ENCODE measurements around the gene NEDD4L. TPM values are rescaled to one million over a fixed set of nuclear protein-coding genes. Genes with fewer than 3 reads are reported as not detected.

NEDD4L gene
- total RNA-seq, 1 donor from 2014 or later, result 135 TPM

- H3K27ac Mint-ChIP-seq, result no peak overlapping the region
These were observed 150.0 kb downstream of the NEDD4L start for GRCh38 chr18:58194028-58194427.

GRCh38 chr18:58195278-58195765 lies 151.3 kb downstream of the NEDD4L start:
- no peaks in the 10 kb centered on the region for H3K27me3 Mint-ChIP-seq (ENCODE audit: low read depth)
- peaks cover 34% of the 10 kb centered on the region for H3K4me1 Mint-ChIP-seq
- no peaks in the 10 kb centered on the region for H3K9me3 Mint-ChIP-seq
- H3K36me3 Mint-ChIP-seq, result no peaks in the 10 kb centered on the region
- H3K27ac Mint-ChIP-seq, result peak overlapping the region; percentile 73
- TF ChIP-seq CTCF (IDR thresholded peaks at IDR 0.05; ENCODE audit: unreplicated experiment), result no peak
- peak in 1 of 2 experiments; percentile 45 for DNase-seq (ENCODE audit: low spot score in 2 of 2, unreplicated experiment in 2 of 2)
- H3K4me3 Mint-ChIP-seq, result peak overlapping the region; percentile 74

More at GRCh38 chr18:58194028-58194427, 150.0 kb downstream of the NEDD4L start:
- no peaks in the 10 kb centered on the region for H3K36me3 Mint-ChIP-seq
- H3K27me3 Mint-ChIP-seq (ENCODE audit: low read depth), result no peaks in the 10 kb centered on the region
- H3K4me1 Mint-ChIP-seq, result peaks cover 33% of the 10 kb centered on the region
- DNase-seq (ENCODE audit: low spot score in 2 of 2, unreplicated experiment in 2 of 2), result no peak
- TF ChIP-seq CTCF (IDR thresholded peaks at IDR 0.05; ENCODE audit: unreplicated experiment), result no peak
- H3K4me3 Mint-ChIP-seq, result no peak overlapping the region
- no peaks in the 10 kb centered on the region for H3K9me3 Mint-ChIP-seq

- DNase-seq (ENCODE audit: low spot score in 2 of 2, unreplicated experiment in 2 of 2), result no peak
- Mint-ChIP-seq H3K27me3 (ENCODE audit: low read depth) (no peaks in the 10 kb centered on the region), H3K4me3 (peak overlapping the region; percentile 74), H3K9me3 (no peaks in the 10 kb centered on the region), H3K27ac (peak overlapping the region; percentile 73), H3K4me1 (peaks cover 34% of the 10 kb centered on the region), H3K36me3 (no peaks in the 10 kb centered on the region)
- no peak for TF ChIP-seq CTCF (IDR thresholded peaks at IDR 0.05; ENCODE audit: unreplicated experiment)
These were observed 152.1 kb downstream of the NEDD4L start for GRCh38 chr18:58196164-58196563.

GRCh38 chr18:58196881-58197872 lies 153.2 kb downstream of the NEDD4L start:
- no peaks in the 10 kb centered on the region for H3K36me3 Mint-ChIP-seq
- H3K9me3 Mint-ChIP-seq, result no peaks in the 10 kb centered on the region
- peaks cover 41% of the 10 kb centered on the region for H3K4me1 Mint-ChIP-seq
- TF ChIP-seq CTCF (IDR thresholded peaks at IDR 0.05; ENCODE audit: unreplicated experiment), result no peak
- peak overlapping the region; percentile 59 for H3K27ac Mint-ChIP-seq
- no peaks in the 10 kb centered on the region for H3K27me3 Mint-ChIP-seq (ENCODE audit: low read depth)
- peak overlapping the region; percentile 74 for H3K4me3 Mint-ChIP-seq
- no peak for DNase-seq (ENCODE audit: low spot score in 2 of 2, unreplicated experiment in 2 of 2)

- DNase-seq (ENCODE audit: low spot score in 2 of 2, unreplicated experiment in 2 of 2), result no peak
- no peaks in the 10 kb centered on the region for H3K27me3 Mint-ChIP-seq (ENCODE audit: low read depth)
- peaks cover 30% of the 10 kb centered on the region for H3K4me1 Mint-ChIP-seq
- no peaks in the 10 kb centered on the region for H3K9me3 Mint-ChIP-seq
- no peak for TF ChIP-seq CTCF (IDR thresholded peaks at IDR 0.05; ENCODE audit: unreplicated experiment)
- no peak overlapping the region for H3K4me3 Mint-ChIP-seq
- no peaks in the 10 kb centered on the region for H3K36me3 Mint-ChIP-seq
- H3K27ac Mint-ChIP-seq, result no peak overlapping the region
These were observed 157.2 kb downstream of the NEDD4L start for GRCh38 chr18:58201268-58201667.
